Measurements from ENCODE around the gene CDH4. TPM values are rescaled to one million over a fixed set of nuclear protein-coding genes. Genes with fewer than 3 reads are reported as not detected.

Gene CDH4
- total RNA-seq, 2 donors from 2014 or later = 0.05 to 2.2 TPM

DNA sequence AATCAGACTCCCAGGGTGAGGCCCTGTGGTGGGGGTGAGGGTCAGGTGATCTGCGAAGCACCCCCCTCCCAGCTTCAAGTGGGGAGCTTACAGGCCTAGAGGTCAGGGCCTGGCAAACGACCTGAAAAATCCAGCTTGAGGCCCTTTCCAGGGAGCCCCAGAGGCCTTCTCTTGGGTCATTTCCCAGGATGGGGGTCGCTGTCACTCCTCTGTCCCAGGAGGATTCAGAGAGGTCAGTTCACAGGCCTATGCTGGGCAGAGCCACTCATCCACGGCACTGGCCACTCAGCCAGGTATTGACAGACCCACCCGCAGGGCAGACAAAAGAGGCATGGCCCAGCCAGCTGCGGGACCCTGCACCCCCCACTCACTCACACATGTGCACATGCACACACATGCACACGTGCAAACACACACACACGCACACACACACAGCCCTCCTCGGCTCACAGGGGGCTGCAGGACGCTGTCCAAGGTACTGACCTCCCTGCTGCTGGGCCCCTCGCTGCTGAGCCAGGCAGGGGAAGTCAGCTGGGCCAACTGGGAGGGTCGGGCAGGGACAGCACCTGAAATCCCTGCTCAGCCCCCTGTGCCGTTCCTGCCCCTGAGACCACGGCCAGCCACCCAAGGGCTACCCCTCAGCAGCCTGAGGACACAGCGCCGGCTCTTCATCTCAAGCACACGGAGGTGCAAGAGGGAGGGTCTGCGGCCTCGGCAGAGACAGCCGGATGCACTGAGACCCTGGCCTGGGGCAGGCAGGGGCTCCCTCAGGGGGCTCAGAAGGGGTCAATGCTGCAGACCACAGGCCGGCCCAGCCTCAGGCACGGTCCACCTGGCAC is 699.9 kb downstream of the CDH4 start:
- no peak for DNase-seq (ENCODE audit: low spot score)
- no peaks in the 10 kb centered on the region for H3K9me3 ChIP-seq
- no peaks in the 10 kb centered on the region for H3K27me3 ChIP-seq (replicated peaks; ENCODE audit: insufficient read depth)
- H3K36me3 ChIP-seq = no peaks in the 10 kb centered on the region
- H3K27ac ChIP-seq = no peak overlapping the region
- no peaks in the 10 kb centered on the region for H3K4me1 ChIP-seq (replicated peaks)
- intact Hi-C loops (cut with DNase I) = no loop called here
- TF ChIP-seq POLR2A (IDR thresholded peaks at IDR 0.05) = no peak
- TF ChIP-seq, protein P1, sequence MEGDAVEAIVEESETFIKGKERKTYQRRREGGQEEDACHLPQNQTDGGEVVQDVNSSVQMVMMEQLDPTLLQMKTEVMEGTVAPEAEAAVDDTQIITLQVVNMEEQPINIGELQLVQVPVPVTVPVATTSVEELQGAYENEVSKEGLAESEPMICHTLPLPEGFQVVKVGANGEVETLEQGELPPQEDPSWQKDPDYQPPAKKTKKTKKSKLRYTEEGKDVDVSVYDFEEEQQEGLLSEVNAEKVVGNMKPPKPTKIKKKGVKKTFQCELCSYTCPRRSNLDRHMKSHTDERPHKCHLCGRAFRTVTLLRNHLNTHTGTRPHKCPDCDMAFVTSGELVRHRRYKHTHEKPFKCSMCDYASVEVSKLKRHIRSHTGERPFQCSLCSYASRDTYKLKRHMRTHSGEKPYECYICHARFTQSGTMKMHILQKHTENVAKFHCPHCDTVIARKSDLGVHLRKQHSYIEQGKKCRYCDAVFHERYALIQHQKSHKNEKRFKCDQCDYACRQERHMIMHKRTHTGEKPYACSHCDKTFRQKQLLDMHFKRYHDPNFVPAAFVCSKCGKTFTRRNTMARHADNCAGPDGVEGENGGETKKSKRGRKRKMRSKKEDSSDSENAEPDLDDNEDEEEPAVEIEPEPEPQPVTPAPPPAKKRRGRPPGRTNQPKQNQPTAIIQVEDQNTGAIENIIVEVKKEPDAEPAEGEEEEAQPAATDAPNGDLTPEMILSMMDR (IDR thresholded peaks at IDR 0.05) = no peak
- WGBS = 28% methylated on average over 17 of the region's 22 CpGs
- no peak overlapping the region for H3K4me3 ChIP-seq

DNA sequence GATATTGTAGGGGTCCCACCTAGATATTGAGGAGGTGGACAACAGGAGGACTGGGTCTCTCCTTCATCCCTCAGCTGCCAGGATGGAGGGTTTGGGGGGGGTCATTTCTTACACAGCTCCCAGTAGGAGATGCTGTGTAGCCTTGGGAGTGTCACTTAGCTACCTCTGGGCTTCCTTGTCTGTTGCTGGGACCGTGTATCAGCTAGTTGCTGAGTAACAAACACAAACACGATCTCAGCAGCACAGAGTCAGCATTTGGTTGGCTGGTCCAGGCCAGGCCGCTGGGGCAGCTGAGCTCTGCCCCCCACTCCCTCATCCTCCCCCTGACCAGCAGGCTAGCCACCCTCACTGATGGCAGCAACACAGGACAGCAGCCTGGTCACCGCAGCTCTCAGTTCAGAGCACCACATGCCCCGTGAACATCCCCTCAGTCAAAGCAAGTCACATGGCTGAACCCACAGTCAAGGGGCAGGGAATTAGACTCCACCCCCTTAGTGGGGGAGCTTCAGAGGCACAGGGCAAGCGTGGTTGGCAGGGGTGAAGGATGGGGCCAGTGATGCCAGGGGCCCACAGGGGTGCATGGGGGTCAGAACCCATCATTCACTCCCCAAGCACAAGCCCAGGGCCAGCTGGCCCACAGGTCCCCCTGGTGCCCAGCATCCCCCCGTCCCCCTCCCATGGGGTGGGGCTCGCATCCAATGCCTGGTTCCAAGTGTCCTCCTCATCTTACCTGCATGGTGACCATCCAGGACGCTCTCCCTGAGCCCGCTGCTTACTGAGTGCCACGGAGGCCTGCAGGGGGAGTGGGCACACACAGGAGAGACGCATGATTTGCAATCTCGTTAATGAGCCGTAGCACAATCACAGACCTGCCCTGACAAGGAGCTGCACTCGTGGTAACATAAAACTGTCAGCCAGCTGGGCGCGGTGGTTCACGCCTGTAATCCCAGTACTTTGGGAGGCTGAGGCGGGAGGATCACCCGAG is 701.3 kb downstream of the CDH4 start:
- intact Hi-C loops (cut with DNase I) = no loop called here
- no peak for DNase-seq (ENCODE audit: low spot score)
- TF ChIP-seq, protein P1 (IDR thresholded peaks at IDR 0.05) = no peak
- TF ChIP-seq POLR2AphosphoS5 (IDR thresholded peaks at IDR 0.05) (no peak), POLR2A (IDR thresholded peaks at IDR 0.05) (no peak)
- no peaks in the 10 kb centered on the region for H3K4me1 ChIP-seq (replicated peaks)
- WGBS = 67% methylated on average over 18 of the region's 20 CpGs
- H3K27ac ChIP-seq = no peak overlapping the region
- H3K9me3 ChIP-seq = no peaks in the 10 kb centered on the region
- H3K36me3 ChIP-seq = no peaks in the 10 kb centered on the region
- H3K4me3 ChIP-seq = no peak overlapping the region
- H3K27me3 ChIP-seq (replicated peaks; ENCODE audit: insufficient read depth) = no peaks in the 10 kb centered on the region

DNA sequence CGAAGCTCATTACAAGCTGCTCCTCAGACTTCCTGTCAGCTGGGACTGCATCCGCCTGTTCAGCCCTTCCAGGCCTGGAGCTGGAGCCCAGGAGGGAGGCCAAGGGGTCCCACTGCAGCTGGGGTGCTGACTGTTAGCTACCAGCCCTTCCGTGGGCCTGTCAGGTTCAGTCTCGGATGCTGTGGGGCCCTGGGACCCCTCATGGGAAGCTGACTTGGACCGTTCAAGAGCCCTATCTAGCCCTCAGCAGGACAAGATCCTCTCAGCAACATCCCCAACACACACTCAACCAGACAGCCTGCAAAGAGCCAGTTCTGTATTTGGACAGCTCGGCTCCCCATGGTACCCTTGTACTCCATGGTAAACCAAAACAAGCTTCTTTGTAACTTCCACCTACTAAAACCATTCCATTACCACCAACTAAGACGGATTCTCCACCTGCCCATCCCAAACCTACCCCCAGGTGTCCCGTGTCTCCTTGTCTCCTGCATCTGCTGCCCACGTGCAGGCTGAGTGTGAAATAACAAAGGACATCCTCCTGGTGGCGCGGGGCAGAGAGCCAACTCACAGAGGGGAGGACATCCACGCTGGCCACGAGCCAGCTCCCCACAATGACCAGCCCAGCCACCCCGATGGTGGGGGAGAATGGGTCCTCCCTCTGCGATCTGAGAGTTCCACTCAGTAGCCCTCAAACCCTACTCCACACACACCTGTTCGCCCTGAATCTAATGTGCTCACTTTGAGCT is 702.4 kb downstream of the CDH4 start:
- 64% methylated on average over 16 of the region's 16 CpGs for WGBS

DNA sequence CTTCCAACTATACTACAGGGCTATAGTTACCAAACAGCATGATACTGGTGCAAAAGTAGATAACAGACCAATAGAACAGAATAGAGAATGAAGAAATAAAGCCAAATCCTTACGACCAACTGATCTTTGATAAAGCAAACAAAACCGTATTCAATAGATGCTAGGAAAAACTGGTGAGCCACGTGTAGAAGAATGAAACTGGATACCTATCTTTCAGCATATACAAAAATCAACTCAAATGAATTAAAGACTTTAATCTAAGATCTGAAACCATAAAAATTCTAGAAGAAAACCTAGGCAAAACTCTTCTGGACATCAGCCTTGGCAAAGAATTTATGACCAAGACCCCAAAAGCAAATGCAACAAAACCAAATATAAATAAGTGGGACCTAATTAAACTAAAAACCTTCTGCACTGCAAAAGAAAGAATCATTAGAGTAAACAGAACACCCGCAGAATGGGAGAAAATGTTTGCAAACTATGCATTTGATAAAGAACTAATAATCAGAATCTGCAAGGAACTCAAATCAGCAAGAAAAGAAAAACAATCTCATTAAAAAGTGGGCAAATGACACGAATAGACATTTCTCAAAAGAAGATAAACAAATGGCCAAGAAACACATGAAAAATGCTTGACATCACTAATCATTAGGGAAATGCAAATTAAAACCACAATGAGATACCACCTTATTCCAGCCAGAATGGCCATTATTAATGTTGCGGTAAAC is 703.8 kb downstream of the CDH4 start:
- Histone ChIP-seq H3K9me3 (no peaks in the 10 kb centered on the region), H3K36me3 (no peaks in the 10 kb centered on the region), H3K4me1 (replicated peaks) (no peaks in the 10 kb centered on the region), H3K4me3 (no peak overlapping the region), H3K27me3 (replicated peaks; ENCODE audit: insufficient read depth) (no peaks in the 10 kb centered on the region), H3K27ac (no peak overlapping the region)
- no peak for DNase-seq (ENCODE audit: low spot score)
- 27% methylated on average over 6 of the region's 6 CpGs for WGBS
- intact Hi-C loops (cut with DNase I) = no loop called here
- TF ChIP-seq POLR2AphosphoS5 (IDR thresholded peaks at IDR 0.05) = no peak

More for the DNA sequence above, 702.4 kb downstream of the CDH4 start:
- intact Hi-C loops (cut with DNase I) = no loop called here
- Histone ChIP-seq H3K27ac (no peak overlapping the region), H3K9me3 (no peaks in the 10 kb centered on the region), H3K4me1 (replicated peaks) (no peaks in the 10 kb centered on the region), H3K4me3 (no peak overlapping the region), H3K27me3 (replicated peaks; ENCODE audit: insufficient read depth) (no peaks in the 10 kb centered on the region), H3K36me3 (no peaks in the 10 kb centered on the region)
- DNase-seq (ENCODE audit: low spot score) = no peak
- TF ChIP-seq POLR2A (IDR thresholded peaks at IDR 0.05) = no peak
- TF ChIP-seq, protein P1 (IDR thresholded peaks at IDR 0.05) = no peak
- no peak for TF ChIP-seq POLR2AphosphoS5 (IDR thresholded peaks at IDR 0.05)

All from prostate gland (tissue), 2 donors.